C4-2B (cell line): Measurements from ENCODE around the gene GATA5.

Source experiments
- H3K27ac ChIP-seq: fragments of 450-650 bp; 2 replicates; pipeline ENCODE4 v1.5.1; 2017
- ZFX ChIP-seq: fragments of 450-650 bp; IDR thresholded peaks from 2 replicates; pipeline ENCODE4 v1.6.1; 2017
- TF ChIP-seq, protein P1 (sequence below): fragments of 450-650 bp; conservative IDR thresholded peaks from 2 replicates; pipeline ENCODE4 v1.5.1; 2017; ENCODE audit warnings: mild to moderate bottlenecking

Gene GATA5

GRCh38 chr20:62424249-62425107 is 51.3 kb downstream of the GATA5 start:
- no peak overlapping the region for H3K27ac ChIP-seq
- TF ChIP-seq, protein P1, sequence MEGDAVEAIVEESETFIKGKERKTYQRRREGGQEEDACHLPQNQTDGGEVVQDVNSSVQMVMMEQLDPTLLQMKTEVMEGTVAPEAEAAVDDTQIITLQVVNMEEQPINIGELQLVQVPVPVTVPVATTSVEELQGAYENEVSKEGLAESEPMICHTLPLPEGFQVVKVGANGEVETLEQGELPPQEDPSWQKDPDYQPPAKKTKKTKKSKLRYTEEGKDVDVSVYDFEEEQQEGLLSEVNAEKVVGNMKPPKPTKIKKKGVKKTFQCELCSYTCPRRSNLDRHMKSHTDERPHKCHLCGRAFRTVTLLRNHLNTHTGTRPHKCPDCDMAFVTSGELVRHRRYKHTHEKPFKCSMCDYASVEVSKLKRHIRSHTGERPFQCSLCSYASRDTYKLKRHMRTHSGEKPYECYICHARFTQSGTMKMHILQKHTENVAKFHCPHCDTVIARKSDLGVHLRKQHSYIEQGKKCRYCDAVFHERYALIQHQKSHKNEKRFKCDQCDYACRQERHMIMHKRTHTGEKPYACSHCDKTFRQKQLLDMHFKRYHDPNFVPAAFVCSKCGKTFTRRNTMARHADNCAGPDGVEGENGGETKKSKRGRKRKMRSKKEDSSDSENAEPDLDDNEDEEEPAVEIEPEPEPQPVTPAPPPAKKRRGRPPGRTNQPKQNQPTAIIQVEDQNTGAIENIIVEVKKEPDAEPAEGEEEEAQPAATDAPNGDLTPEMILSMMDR: no peak
- no peak for TF ChIP-seq ZFX

GRCh38 chr20:62423326-62423706 is 52.5 kb downstream of the GATA5 start:
- TF ChIP-seq ZFX: no peak
- TF ChIP-seq, protein P1: no peak
- no peak overlapping the region for H3K27ac ChIP-seq

GRCh38 chr20:62422636-62423325 is 53.0 kb downstream of the GATA5 start:
- no peak overlapping the region for H3K27ac ChIP-seq
- no peak for TF ChIP-seq ZFX
- TF ChIP-seq, protein P1: no peak

DNA sequence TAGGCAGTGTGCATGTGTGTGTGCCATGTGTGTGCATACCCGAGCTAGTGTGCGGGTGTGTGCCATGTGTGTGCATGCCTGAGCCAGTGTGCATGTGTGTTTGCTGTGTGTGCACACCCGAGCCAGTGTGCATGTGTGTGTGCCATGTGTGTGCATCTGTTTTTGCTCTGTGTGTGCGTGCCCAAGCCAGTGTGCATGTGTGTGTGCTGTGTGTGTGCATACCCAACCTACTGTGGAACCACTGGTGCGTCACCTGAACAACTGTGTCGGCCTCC is 54.1 kb downstream of the GATA5 start:
- TF ChIP-seq ZFX: no peak
- TF ChIP-seq, protein P1: no peak
- H3K27ac ChIP-seq: no peak overlapping the region

GRCh38 chr20:62420846-62421715 is 54.7 kb downstream of the GATA5 start:
- H3K27ac ChIP-seq: no peak overlapping the region
- TF ChIP-seq, protein P1: no peak
- no peak for TF ChIP-seq ZFX

DNA sequence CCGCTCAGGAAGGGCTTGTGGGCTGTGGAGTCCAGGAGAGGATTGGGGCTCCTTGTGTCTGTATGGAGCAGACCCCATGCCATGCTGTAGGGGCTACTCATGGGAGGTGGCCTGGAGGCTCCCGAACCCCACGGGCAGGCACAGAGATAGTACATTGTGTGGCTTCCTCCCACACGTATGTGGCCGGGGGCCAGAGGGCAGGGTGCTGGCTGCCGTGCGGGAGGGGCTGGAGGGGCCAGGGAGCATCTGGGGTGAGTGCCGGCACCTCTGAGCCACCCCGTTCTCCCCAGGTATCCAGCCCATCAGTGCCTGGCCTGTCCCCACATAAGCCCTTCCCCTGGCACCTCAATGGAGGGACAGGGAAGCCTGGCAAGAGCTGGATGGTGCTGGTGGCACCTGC is 56.0 kb downstream of the GATA5 start:
- no peak for TF ChIP-seq ZFX
- TF ChIP-seq, protein P1: no peak
- H3K27ac ChIP-seq: no peak overlapping the region
